ENCODE measurements around the gene ANGEL2. TPM values are rescaled to one million over a fixed set of nuclear protein-coding genes. Genes with fewer than 3 reads are reported as not detected.
A peak's percentile ranks its signal among the peaks of the same experiment; 100 is the strongest.

ANGEL2 gene
- total and polyA plus RNA-seq, 2 of the 13 experiments (the other 11 are each of a cell fraction or from before 2014, with no cell fraction given), result 12.3 to 25.4 TPM

- TF ChIP-seq ZNF574 (CRISPR knock-in tag; IDR thresholded peaks at IDR 0.05) (peak; percentile 82), ISX (CRISPR knock-in tag; conservative IDR thresholded peaks at IDR 0.05) (no peak), ZNF224 (CRISPR knock-in tag; IDR thresholded peaks at IDR 0.05) (peak; percentile 56; the same call in 1 of the 2 replicates), ZMYM3 (CRISPR knock-in tag; IDR thresholded peaks at IDR 0.05) (no peak), HNF4A (CRISPR knock-in tag; IDR thresholded peaks at IDR 0.05) (no peak), ZNF30 (CRISPR knock-in tag; IDR thresholded peaks at IDR 0.05) (no peak), YEATS4 (CRISPR knock-in tag; IDR thresholded peaks at IDR 0.05; ENCODE audit: borderline replicate concordance) (peak; percentile 86), ZBTB2 (CRISPR knock-in tag; IDR thresholded peaks at IDR 0.05; ENCODE audit: low read depth) (peak; percentile 56; the same call in 1 of the 2 replicates), SSRP1 (CRISPR knock-in tag; IDR thresholded peaks at IDR 0.05) (no peak), MATR3 (CRISPR knock-in tag; IDR thresholded peaks at IDR 0.05) (no peak), BRCA1 (CRISPR knock-in tag; IDR thresholded peaks at IDR 0.05) (0 out of 2 replicates have a peak, but pooled peaks have one; percentile 74), GABPA (IDR thresholded peaks at IDR 0.05; ENCODE audit: low read depth, low read length) (peak; percentile 61), GABPA (CRISPR knock-in tag; IDR thresholded peaks at IDR 0.05; ENCODE audit: low read depth) (peak; percentile 88), PRMT3 (CRISPR knock-in tag; IDR thresholded peaks at IDR 0.05; ENCODE audit: borderline replicate concordance, low read depth) (no peak), ZSCAN12 (CRISPR knock-in tag; IDR thresholded peaks at IDR 0.05) (no peak), MTERF4 (CRISPR knock-in tag; IDR thresholded peaks at IDR 0.05) (peak; percentile 40; the same call in 1 of the 2 replicates), MXI1 (IDR thresholded peaks at IDR 0.05; ENCODE audit: borderline replicate concordance, low read depth, low read length) (peak; percentile 54; the same call in 1 of the 3 replicates), TFDP2 (CRISPR knock-in tag; IDR thresholded peaks at IDR 0.05) (peak; percentile 74), SP2 (CRISPR knock-in tag; IDR thresholded peaks at IDR 0.05) (no peak), ATF1 (CRISPR knock-in tag; IDR thresholded peaks at IDR 0.05) (no peak), EEA1 (CRISPR knock-in tag; IDR thresholded peaks at IDR 0.05; ENCODE audit: borderline replicate concordance) (0 out of 2 replicates have a peak, but pooled peaks have one; percentile 62), KLF11 (CRISPR knock-in tag; IDR thresholded peaks at IDR 0.05) (0 out of 2 replicates have a peak, but pooled peaks have one; percentile 17), ZNF768 (CRISPR knock-in tag; IDR thresholded peaks at IDR 0.05) (peak; percentile 77; the same call in 1 of the 2 replicates), SOX5 (CRISPR knock-in tag; IDR thresholded peaks at IDR 0.05; ENCODE audit: borderline replicate concordance) (peak; percentile 11; the same call in 1 of the 2 replicates), ZNF788 (CRISPR knock-in tag; IDR thresholded peaks at IDR 0.05; ENCODE audit: borderline replicate concordance) (peak; percentile 18; the same call in 1 of the 2 replicates)
Observed at GRCh38 chr1:213015099-213016050, at the start of gene ANGEL2 (continued).

Measured in HepG2 (cell line).